Mesenchymal stem cell (in vitro differentiated cells and primary cell): Measurements from ENCODE around the gene TSPO2.
A peak's percentile ranks its signal among the peaks of the same experiment; 100 is the strongest.

Source experiments
- DNase-seq: peaks from one replicate; pipeline ENCODE4 v3.0.0-alpha.2; 2013
- H2AFZ ChIP-seq: one replicate; pipeline ENCODE4 v1.6.1; 2013; ENCODE audit warnings: low read depth, mild to moderate bottlenecking, control low read depth, inconsistent platforms, low read length, moderate library complexity
- H2AK5ac ChIP-seq: 2 replicates; pipeline ENCODE4 v1.6.1; 2013; ENCODE audit warnings: low read length, moderate library complexity, mild to moderate bottlenecking, inconsistent platforms; ENCODE audit not compliant: severe bottlenecking
- H2BK120ac ChIP-seq: one replicate; pipeline ENCODE4 v1.6.1; 2013; ENCODE audit warnings: low read depth, mild to moderate bottlenecking, inconsistent platforms, low read length, moderate library complexity
- H2BK12ac ChIP-seq, 2 experiments: one replicate each; pipeline ENCODE4 v1.6.1; 2013; ENCODE audit warnings: inconsistent platforms in 2 of 2, low read length in 2 of 2, mild to moderate bottlenecking in 2 of 2, moderate library complexity in 2 of 2, control low read depth in 1 of 2
- H2BK15ac ChIP-seq: one replicate; pipeline ENCODE4 v1.6.1; 2013; ENCODE audit warnings: mild to moderate bottlenecking, low read depth, inconsistent platforms; ENCODE audit not compliant: poor library complexity, severe bottlenecking
- H2BK5ac ChIP-seq: 2 replicates; pipeline ENCODE4 v1.6.1; 2013; ENCODE audit warnings: low read depth, mild to moderate bottlenecking, low read length, control low read depth, inconsistent platforms; ENCODE audit not compliant: poor library complexity, severe bottlenecking
- H3K14ac ChIP-seq, 2 experiments: one replicate each; pipeline ENCODE4 v1.6.1; 2013; ENCODE audit warnings: inconsistent platforms in 2 of 2, low read length in 2 of 2, control low read depth in 1 of 2, mild to moderate bottlenecking in 1 of 2, moderate library complexity in 1 of 2
- H3K18ac ChIP-seq, 2 experiments: one replicate each; pipeline ENCODE4 v1.6.1; 2013; ENCODE audit warnings: inconsistent platforms in 2 of 2, low read length in 2 of 2, control low read depth in 1 of 2, low read depth in 1 of 2, mild to moderate bottlenecking in 1 of 2
- H3K23ac ChIP-seq, 2 experiments: one replicate each; pipeline ENCODE4 v1.6.1; 2013; ENCODE audit warnings: inconsistent platforms in 2 of 2, low read length in 2 of 2, mild to moderate bottlenecking in 2 of 2, moderate library complexity in 2 of 2, control low read depth in 1 of 2
- H3K27ac ChIP-seq: 2 replicates; pipeline ENCODE4 v1.5.1; 2013; ENCODE audit warnings: mild to moderate bottlenecking, moderate library complexity, low read length, control low read depth, inconsistent platforms; ENCODE audit not compliant: poor library complexity, severe bottlenecking
- H3K27me3 ChIP-seq, 2 experiments: 2 replicates each; pipeline versions ENCODE4 v1.6.1 to v1.7.0; 2013; ENCODE audit warnings: low read length in 2 of 2, mild to moderate bottlenecking in 2 of 2, moderate library complexity in 2 of 2, control low read depth in 1 of 2, inconsistent platforms in 1 of 2; ENCODE audit not compliant: control insufficient read depth in 1 of 2, insufficient read depth in 1 of 2
- H3K36me3 ChIP-seq, 2 experiments: 2 replicates each; pipeline versions ENCODE4 v1.6.1 to v1.7.0; 2013; ENCODE audit warnings: low read length in 2 of 2, control low read depth in 1 of 2, inconsistent platforms in 1 of 2, low read depth in 1 of 2, mild to moderate bottlenecking in 1 of 2; ENCODE audit not compliant: insufficient read depth in 2 of 2, control insufficient read depth in 1 of 2
- H3K4ac ChIP-seq, 2 experiments: one replicate each; pipeline ENCODE4 v1.6.1; 2013; ENCODE audit warnings: inconsistent platforms in 2 of 2, low read length in 2 of 2, mild to moderate bottlenecking in 2 of 2, moderate library complexity in 2 of 2, control low read depth in 1 of 2, low read depth in 1 of 2
- H3K4me1 ChIP-seq: 2 replicates; pipeline ENCODE4 v1.6.1; 2013; ENCODE audit warnings: low read depth, low read length, control low read depth; ENCODE audit not compliant: control insufficient read depth, insufficient read depth
- H3K4me2 ChIP-seq: 2 replicates; pipeline ENCODE4 v1.6.1; 2013; ENCODE audit warnings: low read length, mild to moderate bottlenecking, inconsistent platforms; ENCODE audit not compliant: poor library complexity, severe bottlenecking
- H3K4me3 ChIP-seq, 2 experiments: 2 replicates each; pipeline versions ENCODE4 v1.5.1 to v1.7.0; 2013; ENCODE audit warnings: low read length in 2 of 2, mild to moderate bottlenecking in 2 of 2, control low read depth in 1 of 2, low read depth in 1 of 2; ENCODE audit not compliant: insufficient read depth in 1 of 2
- H3K79me1 ChIP-seq: replicated peaks from 2 replicates; pipeline ENCODE4 v1.6.1; 2013; ENCODE audit warnings: mild to moderate bottlenecking, control low read depth, low read length, inconsistent platforms; ENCODE audit not compliant: poor library complexity, severe bottlenecking
- H3K9ac ChIP-seq: 2 replicates; pipeline ENCODE4 v1.7.0; 2013; ENCODE audit warnings: mild to moderate bottlenecking, low read length, moderate library complexity
- H3K9me3 ChIP-seq: 2 replicates; pipeline ENCODE4 v1.7.0; 2013; ENCODE audit warnings: mild to moderate bottlenecking, low read length; ENCODE audit not compliant: control insufficient read depth
- H4K8ac ChIP-seq: one replicate; pipeline ENCODE4 v1.6.1; 2013; ENCODE audit warnings: inconsistent platforms, mild to moderate bottlenecking, low read length, moderate library complexity
- H4K91ac ChIP-seq: one replicate; pipeline ENCODE4 v1.6.1; 2013; ENCODE audit warnings: mild to moderate bottlenecking, low read length, inconsistent platforms
- WGBS: methylation state at CpG from one replicate; pipeline ENCODE4 v1.1.7; 2013; ENCODE audit warnings: mixed read lengths; 5-methylcytosine and 5-hydroxymethylcytosine counted together

The TSPO2 gene

DNA sequence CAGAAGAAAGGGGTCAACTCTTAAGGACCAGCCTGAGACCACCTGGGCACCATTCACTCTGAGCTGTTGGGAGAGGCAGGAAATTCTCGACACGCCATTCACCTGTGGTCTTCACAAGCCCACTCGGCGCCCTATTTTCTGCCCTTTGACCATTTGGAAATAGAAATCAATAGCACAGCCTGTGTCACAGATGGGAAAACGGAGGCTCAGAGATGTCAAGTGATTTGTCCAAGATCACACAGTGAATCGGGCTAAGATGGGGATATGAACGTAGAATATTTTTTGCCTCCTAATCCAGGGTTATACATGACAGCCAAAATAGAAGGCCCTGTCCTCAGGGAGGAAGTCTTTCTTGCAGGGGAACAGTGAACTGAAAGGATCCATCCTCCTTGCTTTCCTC is 7.7 kb downstream of the TSPO2 start:
- 78% methylated on average over 5 of the region's 7 CpGs for WGBS
- H4K8ac ChIP-seq = no peak overlapping the region
- DNase-seq = no peak

GRCh38 chr6:41050536-41050935 is 8.3 kb downstream of the TSPO2 start:
- Histone ChIP-seq H2BK12ac (no peak overlapping the region), H3K9me3 (no peaks in the 10 kb centered on the region), H2BK120ac (no peak overlapping the region), H3K14ac (no peak overlapping the region), H3K27me3 (peaks cover 0 to 10% of the 10 kb centered on the region in 2 experiments), H3K36me3 (no peaks in the 10 kb centered on the region), H3K18ac (no peak overlapping the region), H3K4me2 (no peak overlapping the region), H3K23ac (no peak overlapping the region), H2AFZ (no peak overlapping the region), H2BK15ac (no peak overlapping the region), H3K79me1 (no peaks in the 10 kb centered on the region), H2AK5ac (no peak overlapping the region), H3K27ac (no peak overlapping the region), H3K9ac (no peak overlapping the region), H2BK5ac (no peak overlapping the region), H3K4me1 (peaks cover 8% of the 10 kb centered on the region), H4K8ac (no peak overlapping the region), H3K4ac (no peak overlapping the region), H4K91ac (no peak overlapping the region), H3K4me3 (no peak overlapping the region)
- no peak for DNase-seq
- 69% methylated on average over 3 of the region's 3 CpGs for WGBS

More for the DNA sequence above, 7.7 kb downstream of the TSPO2 start:
- Histone ChIP-seq H2BK120ac (no peak overlapping the region), H3K14ac (no peak overlapping the region), H3K18ac (no peak overlapping the region), H3K79me1 (no peaks in the 10 kb centered on the region), H2AFZ (no peak overlapping the region), H3K4me2 (no peak overlapping the region), H3K4me1 (peaks cover 5% of the 10 kb centered on the region), H2BK5ac (no peak overlapping the region), H3K27me3 (peaks cover 0 to 10% of the 10 kb centered on the region in 2 experiments), H3K4me3 (no peak overlapping the region), H3K23ac (no peak overlapping the region), H3K9me3 (no peaks in the 10 kb centered on the region), H2BK12ac (no peak overlapping the region), H3K36me3 (no peaks in the 10 kb centered on the region), H3K4ac (no peak overlapping the region), H3K9ac (no peak overlapping the region), H3K27ac (no peak overlapping the region), H2BK15ac (no peak overlapping the region), H2AK5ac (no peak overlapping the region), H4K91ac (no peak overlapping the region)

DNA sequence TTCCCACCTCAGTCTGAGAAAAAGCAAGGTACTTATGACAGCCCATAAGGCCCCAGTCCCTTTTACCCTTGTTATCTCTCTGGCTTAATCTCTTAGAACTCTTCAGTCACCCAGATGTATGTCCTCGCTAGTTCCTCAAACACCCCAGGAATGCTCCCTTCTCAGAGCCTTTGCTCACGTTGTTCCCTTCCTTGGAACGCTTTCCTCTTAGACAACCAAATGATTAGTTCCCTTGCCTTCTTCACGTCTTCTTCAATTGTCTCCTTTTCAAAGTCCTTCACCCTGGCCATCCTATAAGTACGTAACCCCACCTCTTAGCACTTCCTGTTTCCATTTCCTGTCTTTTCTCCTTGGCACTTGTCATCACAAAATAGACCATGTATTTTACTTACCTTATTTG is 9.6 kb downstream of the TSPO2 start:
- WGBS = 66% methylated on average over 5 of the region's 5 CpGs
- no peak overlapping the region for H4K91ac ChIP-seq
- no peak overlapping the region for H2BK5ac ChIP-seq
- peaks cover 7% of the 10 kb centered on the region for H3K4me1 ChIP-seq
- no peak overlapping the region for H2BK15ac ChIP-seq
- H4K8ac ChIP-seq = no peak overlapping the region
- H3K9ac ChIP-seq = no peak overlapping the region
- H3K4me2 ChIP-seq = no peak overlapping the region
- H2BK120ac ChIP-seq = no peak overlapping the region
- H3K4me3 ChIP-seq = no peak overlapping the region
- H3K27ac ChIP-seq = no peak overlapping the region
- H3K9me3 ChIP-seq = no peaks in the 10 kb centered on the region
- no peaks in the 10 kb centered on the region for H3K79me1 ChIP-seq
- H3K4ac ChIP-seq = no peak overlapping the region
- H3K27me3 ChIP-seq = peaks cover 0 to 10% of the 10 kb centered on the region in 2 experiments
- H2AK5ac ChIP-seq = no peak overlapping the region
- H3K14ac ChIP-seq = no peak overlapping the region
- H2BK12ac ChIP-seq = no peak overlapping the region
- H3K36me3 ChIP-seq = no peaks in the 10 kb centered on the region
- DNase-seq = no peak
- no peak overlapping the region for H2AFZ ChIP-seq
- H3K18ac ChIP-seq = no peak overlapping the region
- H3K23ac ChIP-seq = no peak overlapping the region

DNA sequence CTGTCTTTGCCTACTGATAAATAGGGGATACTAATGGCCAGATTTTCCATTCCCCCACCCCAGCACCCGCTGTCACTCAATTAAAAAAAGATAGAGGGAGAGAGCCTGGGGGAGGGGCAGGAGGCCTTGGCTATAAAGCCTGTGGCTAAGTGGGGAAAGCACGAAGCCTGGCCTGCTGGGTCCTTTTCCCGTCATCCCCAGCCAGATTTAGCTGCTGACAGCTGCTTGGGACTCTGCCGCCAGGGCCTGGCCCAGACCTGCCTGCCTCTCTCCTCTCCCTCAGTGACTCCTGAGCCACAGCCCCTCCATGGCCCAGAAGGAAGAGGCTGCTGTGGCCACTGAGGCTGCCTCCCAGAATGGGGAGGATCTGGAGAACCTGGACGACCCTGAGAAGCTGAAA is 10.8 kb downstream of the TSPO2 start, which contains the start of gene APOBEC2:
APOBEC2 (plus strand) TSS at position 162 of the 400 bp plus-strand sequence; CDS start at position 308, 146 bp downstream.
- H3K9me3 ChIP-seq = no peaks in the 10 kb centered on the region
- DNase-seq = no peak
- H3K27me3 ChIP-seq = peaks cover 0 to 5% of the 10 kb centered on the region in 2 experiments
- no peak within 1 kb of the TSS for H2BK5ac ChIP-seq
- H2BK15ac ChIP-seq = no peak within 1 kb of the TSS
- H2BK12ac ChIP-seq = no peak within 1 kb of the TSS
- peak within 1 kb of the TSS in 1 of 2 experiments; percentile 24 for H3K18ac ChIP-seq
- no peaks in the 10 kb centered on the region for H3K36me3 ChIP-seq
- H3K4ac ChIP-seq = no peak within 1 kb of the TSS
- no peaks in the 10 kb centered on the region for H3K79me1 ChIP-seq
- no peak within 1 kb of the TSS for H2AFZ ChIP-seq
- no peak within 1 kb of the TSS for H3K9ac ChIP-seq
- WGBS = 62% methylated on average over 4 of the region's 5 CpGs
- no peak within 1 kb of the TSS for H4K91ac ChIP-seq
- peaks cover 7% of the 10 kb centered on the region for H3K4me1 ChIP-seq
- no peak within 1 kb of the TSS for H3K27ac ChIP-seq
- no peak within 1 kb of the TSS for H2AK5ac ChIP-seq
- no peak within 1 kb of the TSS for H2BK120ac ChIP-seq
- H3K14ac ChIP-seq = no peak within 1 kb of the TSS
- no peak within 1 kb of the TSS for H4K8ac ChIP-seq
- no peak within 1 kb of the TSS for H3K4me2 ChIP-seq
- no peak within 1 kb of the TSS for H3K23ac ChIP-seq
- H3K4me3 ChIP-seq = no peak within 1 kb of the TSS
